GM15510 (cell line): ENCODE measurements around the gene AFAP1L1.

ENCODE experiments used
- POLR2A ChIP-seq: IDR thresholded peaks from 3 replicates; pipeline ENCODE4 v1.6.1; 2011; ENCODE audit warnings: borderline replicate concordance; ENCODE audit not compliant: insufficient read length; ENCODE audit errors: extremely low read depth

Gene AFAP1L1

DNA sequence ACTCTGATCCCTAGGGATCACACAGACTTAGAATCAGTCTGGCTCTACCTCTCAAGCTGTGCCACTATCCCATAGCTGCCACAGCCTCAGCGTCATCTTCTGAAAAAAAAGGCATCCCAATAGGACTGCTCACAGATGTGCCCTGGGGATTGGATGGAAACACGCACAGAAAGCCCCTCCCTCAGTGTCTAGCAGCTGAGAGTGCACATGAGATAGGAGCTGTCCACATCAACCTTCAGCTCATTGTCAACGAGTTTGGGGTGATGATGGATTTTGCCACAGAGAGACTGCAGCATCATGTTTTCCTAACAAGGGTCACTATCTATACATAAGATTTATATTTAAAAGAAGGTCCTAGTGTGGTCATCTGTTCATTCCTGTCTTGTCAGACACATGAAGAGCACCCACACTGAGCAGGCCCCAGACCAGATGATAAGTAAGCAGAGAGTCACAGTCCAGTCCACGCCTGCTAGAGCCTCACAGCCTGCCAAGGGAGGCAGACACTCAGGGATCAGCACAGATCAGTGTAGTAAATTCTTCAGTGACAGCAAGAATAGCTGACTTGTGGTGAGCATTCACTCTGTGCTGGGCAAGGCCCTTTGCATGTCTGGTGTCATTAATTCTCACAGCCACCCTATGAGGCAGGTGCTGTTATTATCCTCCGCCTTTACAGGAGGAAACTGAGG, 25.8 kb downstream of the AFAP1L1 start:
- TF ChIP-seq POLR2A, result no peak

DNA sequence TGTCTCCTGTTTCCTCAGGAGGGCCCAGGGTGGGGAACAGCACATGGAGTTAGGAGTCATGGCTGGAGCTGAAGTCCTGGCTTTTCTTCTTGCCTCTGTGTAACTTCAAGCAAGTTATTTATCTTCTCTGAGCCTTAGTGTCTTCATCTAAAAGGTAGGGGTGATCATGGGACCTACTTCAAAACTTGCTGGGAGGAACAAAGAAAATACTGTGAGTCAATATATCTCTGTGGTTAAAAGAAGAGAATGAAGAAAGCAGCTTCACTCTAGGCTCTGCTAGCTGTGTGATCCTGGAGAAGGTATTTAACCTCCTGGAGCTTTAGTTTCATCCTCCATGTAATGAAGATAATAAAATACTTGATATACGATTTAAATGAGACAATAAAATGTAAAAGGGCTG, 26.5 kb downstream of the AFAP1L1 start:
- TF ChIP-seq POLR2A, result no peak

DNA sequence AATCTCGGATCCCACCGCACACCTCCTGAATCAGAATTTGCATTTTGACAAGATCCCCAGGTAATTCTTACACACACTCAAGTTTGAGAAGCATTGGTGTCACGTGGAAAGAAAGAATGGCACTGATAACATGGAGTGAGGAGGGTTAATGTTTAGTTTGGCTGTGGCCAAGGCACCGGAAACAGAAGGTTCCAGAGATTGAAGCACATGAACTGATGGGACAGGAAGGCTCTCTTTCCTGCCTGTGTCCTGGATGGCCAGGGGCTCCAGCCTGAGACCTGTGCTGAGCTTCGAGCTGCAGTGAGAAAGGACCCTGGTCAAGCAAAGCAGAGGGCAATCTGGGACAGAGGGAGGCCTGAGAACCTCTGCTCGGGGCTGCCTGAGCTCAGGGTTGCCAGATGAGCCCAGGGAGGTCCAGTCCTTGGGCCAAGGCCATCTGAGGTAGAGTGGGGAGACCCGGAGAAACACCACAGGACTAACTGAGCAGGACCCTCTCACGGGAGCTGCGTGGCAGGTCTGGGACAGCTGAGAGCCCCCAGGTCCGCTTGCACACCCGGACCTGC, 27.3 kb downstream of the AFAP1L1 start:
- no peak for TF ChIP-seq POLR2A

DNA sequence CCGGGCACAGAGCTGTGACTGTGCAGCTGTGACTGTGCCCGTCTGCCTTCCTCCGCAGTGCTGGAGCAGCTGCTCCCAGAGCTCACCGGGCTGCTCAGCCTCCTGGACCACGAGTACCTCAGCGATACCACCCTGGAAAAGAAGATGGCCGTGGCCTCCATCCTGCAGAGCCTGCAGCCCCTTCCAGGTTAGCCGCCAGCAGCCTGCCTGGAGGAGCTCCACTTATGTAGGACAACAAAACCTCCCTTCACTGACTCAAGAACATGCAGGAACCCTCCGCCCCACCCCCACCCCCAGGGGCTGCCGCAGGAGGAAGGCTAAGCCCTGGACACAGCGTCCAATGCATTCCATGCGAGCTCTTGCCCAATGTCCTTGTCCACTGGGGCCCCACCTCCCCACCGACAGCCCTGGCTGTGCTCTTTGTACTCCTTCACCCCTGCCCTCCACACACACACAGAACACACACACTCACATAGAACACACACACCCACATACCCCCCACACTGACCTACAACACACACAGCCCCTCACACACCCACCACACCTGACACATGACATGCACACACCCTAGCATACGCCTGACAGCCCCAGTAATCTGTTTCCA, 27.9 kb downstream of the AFAP1L1 start:
- no peak for TF ChIP-seq POLR2A

DNA sequence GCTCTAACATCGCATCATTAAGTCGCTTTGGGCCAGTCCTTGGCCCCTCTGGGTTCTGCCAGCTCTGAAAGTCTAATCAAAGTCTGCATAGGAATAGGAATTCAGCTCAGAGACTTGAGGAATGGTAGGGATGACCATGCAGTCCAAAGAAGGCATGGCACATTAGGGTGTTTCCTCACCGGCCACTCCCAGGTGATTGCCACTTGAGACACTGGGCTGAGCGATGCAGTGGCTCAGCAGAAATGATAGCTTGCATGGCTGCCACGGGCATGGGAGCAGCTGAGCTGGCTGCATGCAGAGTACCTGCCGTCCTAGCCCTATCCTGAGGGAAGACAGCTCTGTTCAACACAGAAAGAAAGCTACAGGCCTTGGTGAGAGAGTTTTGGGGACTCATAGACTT, 28.8 kb downstream of the AFAP1L1 start:
- no peak for TF ChIP-seq POLR2A

DNA sequence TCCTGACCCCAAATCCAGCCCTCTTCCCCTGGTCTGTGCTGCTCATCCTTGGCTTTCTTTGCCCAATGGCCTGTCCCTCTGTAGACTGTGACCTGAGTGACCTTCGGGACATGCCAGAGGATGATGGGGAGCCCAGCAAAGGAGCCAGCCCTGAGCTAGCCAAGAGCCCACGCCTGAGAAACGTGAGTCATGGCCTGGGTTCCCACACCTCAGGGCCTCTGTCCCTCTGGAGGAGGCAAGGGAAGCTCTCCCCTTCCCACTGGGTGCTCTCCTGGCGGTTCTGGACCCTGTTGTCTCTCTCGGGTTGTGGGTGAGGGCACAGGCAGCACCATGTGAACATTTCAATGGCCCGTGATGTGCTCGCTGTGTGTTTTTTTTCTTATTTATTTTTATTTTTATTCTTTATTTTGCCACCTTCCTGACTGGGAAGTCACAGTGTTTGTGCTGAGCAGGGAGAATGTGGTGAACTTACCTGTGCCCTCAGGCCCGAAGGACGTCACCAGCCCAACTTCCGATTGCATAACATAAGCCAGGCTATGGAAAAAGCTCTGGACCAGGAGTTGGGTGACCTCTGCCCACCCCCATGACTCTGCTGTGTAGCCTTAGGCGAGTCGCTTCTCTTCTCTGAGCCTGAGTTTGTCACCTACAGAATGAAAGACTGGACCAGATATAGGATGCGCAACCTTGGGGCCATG, 29.5 kb downstream of the AFAP1L1 start:
- no peak for TF ChIP-seq POLR2A

DNA sequence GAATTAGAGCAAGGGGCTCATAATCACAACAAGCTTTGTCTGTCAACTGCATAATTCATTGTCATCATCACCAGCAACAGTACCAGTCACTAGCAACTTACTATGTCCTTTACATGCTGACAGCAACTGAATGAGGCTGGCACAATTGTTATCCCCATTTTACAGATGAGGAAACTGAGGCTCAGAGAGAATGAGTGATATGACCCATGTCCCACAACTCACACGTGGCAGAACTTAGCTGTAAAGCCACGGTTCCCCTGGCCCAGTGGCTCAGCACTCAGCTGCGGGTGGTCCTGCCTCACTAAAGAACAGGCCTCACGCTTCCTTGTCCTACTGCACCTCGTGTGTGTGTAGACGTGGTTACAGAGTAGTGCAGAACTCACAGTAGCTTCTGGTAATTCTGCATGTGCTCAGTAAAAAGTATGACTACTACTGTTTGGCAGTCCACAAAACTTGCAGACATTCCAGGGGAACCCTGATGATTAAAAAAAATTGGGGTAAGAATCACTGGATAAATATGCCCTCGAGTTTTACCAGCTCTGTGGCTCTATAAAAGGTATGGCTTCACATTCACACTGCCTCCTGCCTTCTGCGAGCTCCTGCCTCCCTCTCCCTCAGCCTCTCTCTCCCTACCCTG, 30.2 kb downstream of the AFAP1L1 start:
- TF ChIP-seq POLR2A, result no peak

DNA sequence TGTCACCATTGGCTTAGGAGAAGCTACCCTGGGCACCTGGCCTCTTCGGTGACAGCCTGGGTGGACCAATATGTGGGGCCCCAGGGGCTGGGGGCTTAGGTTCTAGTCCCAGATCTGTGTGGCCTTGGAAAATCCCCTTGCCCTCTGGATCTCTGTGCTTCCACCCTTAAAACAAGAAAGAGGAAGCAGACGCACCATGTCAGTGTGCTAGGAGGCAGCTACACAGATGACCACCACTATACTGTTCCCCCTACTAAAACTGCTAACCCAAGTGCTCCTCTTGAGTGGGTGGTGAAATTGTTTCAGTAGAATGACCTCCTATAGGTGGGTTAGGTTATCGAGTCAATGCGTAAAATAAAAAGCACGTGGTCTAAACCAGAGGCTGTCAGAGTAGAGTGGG, 31.0 kb downstream of the AFAP1L1 start:
- TF ChIP-seq POLR2A, result no peak

DNA sequence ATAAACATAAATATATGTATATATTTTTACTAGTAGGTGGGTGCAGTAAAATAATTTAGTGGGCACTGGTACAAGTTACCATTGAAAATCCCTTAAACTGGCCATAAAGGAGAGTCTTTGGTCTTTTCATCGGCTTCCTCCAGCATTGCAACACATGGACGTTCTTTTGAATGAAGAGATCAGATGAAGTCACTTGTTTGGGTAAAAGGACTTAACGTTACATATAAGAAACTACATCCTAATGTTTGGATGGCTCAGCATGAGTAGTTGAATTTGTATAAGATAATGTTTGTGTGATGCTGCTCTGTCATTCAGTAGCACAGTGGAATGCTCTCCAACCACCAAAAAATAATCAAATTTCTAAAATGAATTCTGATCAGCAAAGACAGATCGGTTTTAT, 31.6 kb downstream of the AFAP1L1 start:
- TF ChIP-seq POLR2A, result no peak

DNA sequence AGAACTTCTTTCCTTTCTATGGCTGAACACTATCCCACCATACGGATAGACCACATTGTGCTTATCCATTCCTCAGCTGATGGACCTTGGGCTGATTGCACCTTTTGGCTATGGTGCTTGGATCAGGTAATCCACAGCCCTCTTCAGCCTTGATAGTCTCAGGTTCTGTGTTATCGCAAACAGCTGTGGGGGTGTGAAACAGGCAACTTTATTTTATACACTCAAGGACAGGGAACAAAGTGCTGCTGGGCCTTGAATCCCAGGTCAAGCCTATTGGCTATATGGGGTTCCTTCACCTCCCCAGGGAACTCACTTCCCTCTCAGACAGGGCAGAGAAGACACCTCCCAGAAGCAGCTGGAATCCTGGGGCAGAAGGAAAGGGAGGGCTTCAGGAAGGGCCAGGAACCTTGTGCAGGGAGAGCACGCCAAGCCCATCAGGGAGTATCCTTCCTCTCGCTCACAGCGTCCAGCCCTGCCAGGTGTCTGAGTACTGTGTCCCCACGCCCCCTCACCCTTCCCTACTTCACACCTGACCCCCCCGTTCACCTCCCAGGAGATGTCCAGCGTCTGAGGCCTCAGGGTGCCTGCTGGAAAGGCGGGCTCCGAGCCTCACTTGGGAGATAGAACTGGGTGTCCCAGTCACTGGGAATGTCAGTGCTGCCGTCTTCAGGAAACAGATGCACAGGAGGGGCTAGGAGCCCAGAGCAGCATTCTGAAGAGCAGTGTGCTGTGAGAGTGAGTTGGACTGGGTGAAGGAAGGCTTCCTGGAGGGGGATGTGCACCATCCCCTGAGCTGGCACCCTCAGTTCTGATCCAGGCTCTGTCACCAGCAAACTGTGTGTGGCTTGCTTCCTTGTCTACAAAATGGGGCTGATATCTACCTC, 32.8 kb downstream of the AFAP1L1 start:
- TF ChIP-seq POLR2A, result no peak

DNA sequence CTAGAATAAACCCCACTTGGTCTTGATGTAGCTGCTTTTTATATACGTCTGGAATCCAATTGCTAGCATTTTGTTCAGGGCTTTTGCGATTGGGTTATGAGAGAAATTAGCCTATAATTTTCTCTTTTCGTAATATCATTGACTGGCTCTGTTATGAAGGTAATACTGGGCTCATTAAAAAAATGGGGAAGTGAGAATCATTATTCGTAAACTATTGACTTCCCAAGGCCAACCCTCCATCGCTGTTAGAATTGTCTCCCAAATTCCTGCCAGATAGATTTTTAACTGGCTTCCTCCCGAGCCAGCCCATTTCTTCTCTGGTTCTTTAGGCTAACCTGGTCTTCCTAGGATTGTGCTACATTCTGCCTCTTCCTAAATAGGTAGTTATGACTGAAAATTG, 37.7 kb downstream of the AFAP1L1 start:
- TF ChIP-seq POLR2A, result no peak

DNA sequence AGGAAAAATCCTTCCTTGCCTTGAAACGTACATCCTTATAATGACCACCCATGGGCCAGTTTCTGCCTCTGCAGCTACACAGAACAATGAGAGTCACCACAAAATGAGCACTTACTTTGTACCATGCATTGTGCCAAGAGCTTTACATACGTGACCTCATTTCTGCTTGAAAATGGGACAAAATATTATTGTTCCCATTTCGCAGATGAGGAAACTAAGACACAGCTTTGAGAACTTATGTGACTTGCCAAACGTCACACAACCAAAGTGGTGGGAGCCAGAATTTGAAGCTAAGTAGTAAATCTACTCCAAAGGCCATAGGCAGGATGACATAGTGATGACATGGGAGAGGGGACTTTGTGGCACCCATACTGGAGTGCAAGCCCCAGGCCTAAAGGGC, 38.8 kb downstream of the AFAP1L1 start:
- TF ChIP-seq POLR2A, result no peak

DNA sequence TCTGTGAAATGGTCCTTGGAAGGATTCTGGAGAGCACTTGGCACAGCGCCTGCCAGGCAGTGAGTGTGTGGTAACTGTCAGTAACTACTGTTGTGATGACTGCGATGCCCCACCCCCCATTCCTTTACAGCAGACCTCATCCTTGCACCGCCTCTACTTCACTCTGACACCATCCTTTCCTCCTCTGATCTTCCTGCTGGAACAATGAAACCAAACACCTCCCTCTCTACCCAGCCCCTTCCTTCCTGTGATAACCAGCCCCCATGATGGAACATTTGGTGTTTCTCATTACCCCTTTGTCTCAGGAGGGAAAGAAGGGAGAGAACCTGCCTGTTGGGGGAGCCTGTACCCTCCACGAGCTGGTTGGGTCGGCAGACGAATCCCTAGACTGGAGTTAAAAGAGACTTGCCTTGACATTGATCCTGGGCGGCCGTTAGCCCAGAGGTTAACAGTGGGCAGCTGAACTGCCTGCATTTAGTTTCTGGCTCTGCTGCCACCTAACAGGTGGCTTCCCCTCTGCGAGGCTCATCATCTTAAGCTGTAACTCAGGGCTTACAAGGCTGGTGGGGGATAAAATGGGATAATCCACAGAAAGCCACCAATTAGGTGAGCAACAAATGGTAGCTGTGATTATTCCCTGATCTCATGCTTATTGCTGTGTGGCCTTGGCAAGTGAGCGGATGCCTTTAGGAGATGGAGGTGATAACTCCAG, 39.4 kb downstream of the AFAP1L1 start:
- TF ChIP-seq POLR2A, result no peak
